Panc1 (cell line): ENCODE measurements around the gene KCNJ11.

ENCODE experiments used
- TF ChIP-seq, protein P1 (sequence below), 2 experiments: IDR thresholded peaks; 2 replicates each; pipeline ENCODE4 v1.6.1; 2011 to 2012; ENCODE audit warnings: low read depth in 2 of 2, control low read depth in 1 of 2, low read length in 1 of 2, mild to moderate bottlenecking in 1 of 2, moderate library complexity in 1 of 2; ENCODE audit not compliant: insufficient read depth in 1 of 2
- TF ChIP-seq, protein P2 (sequence below): fragments of 450-650 bp; IDR thresholded peaks from 2 replicates; pipeline ENCODE4 v1.5.1; 2017; ENCODE audit warnings: mild to moderate bottlenecking

DNA sequence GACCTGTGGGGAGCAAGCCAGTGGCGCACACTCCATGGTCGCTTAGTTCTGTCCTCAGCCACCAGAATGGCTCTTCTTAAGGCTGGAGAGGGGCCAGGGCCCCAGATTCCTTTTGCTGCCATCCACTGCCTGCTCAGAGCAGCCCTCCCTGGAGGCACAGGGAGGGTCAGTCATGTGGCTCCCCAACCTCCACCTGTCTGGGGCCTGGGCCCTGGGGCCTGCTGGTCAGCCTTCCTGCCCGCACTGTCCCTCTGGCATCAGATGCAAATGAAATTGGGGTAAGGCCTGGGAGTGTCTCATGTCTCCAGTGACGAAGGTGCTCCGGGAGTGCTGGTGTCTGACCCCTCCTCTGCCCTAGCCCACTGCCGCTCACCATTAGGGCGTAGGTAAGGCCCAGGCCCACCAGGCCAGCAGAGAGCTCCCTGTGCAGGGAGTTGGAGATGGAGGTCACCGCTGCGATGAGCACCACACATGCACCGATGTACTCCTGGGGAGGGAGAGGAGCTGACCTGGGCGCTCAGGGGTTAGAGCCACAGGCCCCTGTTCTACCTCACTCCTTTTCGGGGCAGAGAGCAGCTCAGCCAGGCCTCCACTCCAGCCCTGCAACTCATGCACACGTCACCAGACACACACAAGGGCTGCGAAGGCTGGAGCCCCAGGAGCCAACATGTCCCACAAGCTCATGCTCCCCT, 9.0 kb upstream of the KCNJ11 start:
- TF ChIP-seq, protein P1, sequence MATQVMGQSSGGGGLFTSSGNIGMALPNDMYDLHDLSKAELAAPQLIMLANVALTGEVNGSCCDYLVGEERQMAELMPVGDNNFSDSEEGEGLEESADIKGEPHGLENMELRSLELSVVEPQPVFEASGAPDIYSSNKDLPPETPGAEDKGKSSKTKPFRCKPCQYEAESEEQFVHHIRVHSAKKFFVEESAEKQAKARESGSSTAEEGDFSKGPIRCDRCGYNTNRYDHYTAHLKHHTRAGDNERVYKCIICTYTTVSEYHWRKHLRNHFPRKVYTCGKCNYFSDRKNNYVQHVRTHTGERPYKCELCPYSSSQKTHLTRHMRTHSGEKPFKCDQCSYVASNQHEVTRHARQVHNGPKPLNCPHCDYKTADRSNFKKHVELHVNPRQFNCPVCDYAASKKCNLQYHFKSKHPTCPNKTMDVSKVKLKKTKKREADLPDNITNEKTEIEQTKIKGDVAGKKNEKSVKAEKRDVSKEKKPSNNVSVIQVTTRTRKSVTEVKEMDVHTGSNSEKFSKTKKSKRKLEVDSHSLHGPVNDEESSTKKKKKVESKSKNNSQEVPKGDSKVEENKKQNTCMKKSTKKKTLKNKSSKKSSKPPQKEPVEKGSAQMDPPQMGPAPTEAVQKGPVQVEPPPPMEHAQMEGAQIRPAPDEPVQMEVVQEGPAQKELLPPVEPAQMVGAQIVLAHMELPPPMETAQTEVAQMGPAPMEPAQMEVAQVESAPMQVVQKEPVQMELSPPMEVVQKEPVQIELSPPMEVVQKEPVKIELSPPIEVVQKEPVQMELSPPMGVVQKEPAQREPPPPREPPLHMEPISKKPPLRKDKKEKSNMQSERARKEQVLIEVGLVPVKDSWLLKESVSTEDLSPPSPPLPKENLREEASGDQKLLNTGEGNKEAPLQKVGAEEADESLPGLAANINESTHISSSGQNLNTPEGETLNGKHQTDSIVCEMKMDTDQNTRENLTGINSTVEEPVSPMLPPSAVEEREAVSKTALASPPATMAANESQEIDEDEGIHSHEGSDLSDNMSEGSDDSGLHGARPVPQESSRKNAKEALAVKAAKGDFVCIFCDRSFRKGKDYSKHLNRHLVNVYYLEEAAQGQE (IDR thresholded peaks at IDR 0.05; ENCODE audit: insufficient read depth in 1 of 2, low read depth in 2 of 2, low read length in 1 of 2) = no peak
- TF ChIP-seq, protein P2, sequence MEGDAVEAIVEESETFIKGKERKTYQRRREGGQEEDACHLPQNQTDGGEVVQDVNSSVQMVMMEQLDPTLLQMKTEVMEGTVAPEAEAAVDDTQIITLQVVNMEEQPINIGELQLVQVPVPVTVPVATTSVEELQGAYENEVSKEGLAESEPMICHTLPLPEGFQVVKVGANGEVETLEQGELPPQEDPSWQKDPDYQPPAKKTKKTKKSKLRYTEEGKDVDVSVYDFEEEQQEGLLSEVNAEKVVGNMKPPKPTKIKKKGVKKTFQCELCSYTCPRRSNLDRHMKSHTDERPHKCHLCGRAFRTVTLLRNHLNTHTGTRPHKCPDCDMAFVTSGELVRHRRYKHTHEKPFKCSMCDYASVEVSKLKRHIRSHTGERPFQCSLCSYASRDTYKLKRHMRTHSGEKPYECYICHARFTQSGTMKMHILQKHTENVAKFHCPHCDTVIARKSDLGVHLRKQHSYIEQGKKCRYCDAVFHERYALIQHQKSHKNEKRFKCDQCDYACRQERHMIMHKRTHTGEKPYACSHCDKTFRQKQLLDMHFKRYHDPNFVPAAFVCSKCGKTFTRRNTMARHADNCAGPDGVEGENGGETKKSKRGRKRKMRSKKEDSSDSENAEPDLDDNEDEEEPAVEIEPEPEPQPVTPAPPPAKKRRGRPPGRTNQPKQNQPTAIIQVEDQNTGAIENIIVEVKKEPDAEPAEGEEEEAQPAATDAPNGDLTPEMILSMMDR = no peak
